AG09319 (cell line): ENCODE measurements around the gene RMND5B.

Experiments
- DNase-seq: peaks from one replicate; pipeline ENCODE4 v3.0.0-alpha.2; 2010; ENCODE audit warnings: low read depth; ENCODE audit errors: extremely low read depth
- TF ChIP-seq, protein P1 (sequence below): IDR thresholded peaks from 2 replicates; pipeline ENCODE4 v1.5.1; 2011; ENCODE audit warnings: low read depth, mild to moderate bottlenecking, inconsistent platforms, low read length, moderate library complexity

The RMND5B gene

DNA sequence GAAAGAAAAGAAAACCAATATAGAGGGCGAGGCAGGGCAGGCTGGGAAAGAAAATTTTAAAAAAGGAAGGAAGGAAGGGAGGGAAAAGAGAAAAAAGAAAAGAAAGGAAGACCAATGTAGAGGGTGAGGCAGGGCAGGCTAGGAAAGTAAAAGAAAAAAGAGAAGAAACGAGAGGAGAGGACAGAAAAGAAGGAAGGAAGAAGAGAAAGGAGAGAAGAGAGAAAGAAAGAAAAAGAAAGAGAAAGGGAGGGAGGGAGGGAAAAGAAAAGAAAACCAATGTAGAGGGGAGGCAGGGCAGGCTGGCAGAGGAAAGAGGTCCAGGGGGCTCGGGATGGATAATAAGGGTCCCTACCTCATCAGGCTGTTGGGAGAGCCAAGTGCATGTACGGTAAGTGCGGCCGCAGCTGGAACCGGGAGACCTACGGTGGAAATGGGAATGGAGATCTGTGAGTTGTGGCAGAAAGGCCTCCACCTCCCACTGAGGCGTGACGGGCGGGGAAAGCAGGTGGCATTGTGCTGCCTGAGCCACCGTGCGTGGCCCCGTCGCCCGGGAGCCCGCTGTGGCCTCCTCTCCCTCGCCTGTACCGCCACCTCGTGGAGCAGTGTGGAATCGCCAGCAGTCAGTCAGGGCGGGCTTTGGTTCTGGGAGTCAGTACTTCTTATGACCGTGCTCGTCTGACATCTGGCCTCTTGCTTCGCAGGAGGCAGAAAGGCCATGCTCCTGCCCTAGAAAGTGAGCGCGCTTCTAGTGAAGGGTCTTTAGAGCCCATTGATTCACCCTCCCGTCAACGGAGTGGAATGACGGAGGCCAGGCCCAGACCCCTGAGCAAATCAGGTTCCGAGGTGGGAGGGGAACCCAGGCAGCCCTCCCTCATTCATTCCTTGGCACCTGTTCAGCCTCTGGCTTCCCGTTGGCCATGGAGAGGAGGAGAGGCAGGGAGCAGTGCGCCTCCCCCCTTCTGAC, 33.2 kb downstream of the RMND5B start:
- TF ChIP-seq, protein P1, sequence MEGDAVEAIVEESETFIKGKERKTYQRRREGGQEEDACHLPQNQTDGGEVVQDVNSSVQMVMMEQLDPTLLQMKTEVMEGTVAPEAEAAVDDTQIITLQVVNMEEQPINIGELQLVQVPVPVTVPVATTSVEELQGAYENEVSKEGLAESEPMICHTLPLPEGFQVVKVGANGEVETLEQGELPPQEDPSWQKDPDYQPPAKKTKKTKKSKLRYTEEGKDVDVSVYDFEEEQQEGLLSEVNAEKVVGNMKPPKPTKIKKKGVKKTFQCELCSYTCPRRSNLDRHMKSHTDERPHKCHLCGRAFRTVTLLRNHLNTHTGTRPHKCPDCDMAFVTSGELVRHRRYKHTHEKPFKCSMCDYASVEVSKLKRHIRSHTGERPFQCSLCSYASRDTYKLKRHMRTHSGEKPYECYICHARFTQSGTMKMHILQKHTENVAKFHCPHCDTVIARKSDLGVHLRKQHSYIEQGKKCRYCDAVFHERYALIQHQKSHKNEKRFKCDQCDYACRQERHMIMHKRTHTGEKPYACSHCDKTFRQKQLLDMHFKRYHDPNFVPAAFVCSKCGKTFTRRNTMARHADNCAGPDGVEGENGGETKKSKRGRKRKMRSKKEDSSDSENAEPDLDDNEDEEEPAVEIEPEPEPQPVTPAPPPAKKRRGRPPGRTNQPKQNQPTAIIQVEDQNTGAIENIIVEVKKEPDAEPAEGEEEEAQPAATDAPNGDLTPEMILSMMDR = peak; percentile 99
- no peak for DNase-seq

DNA sequence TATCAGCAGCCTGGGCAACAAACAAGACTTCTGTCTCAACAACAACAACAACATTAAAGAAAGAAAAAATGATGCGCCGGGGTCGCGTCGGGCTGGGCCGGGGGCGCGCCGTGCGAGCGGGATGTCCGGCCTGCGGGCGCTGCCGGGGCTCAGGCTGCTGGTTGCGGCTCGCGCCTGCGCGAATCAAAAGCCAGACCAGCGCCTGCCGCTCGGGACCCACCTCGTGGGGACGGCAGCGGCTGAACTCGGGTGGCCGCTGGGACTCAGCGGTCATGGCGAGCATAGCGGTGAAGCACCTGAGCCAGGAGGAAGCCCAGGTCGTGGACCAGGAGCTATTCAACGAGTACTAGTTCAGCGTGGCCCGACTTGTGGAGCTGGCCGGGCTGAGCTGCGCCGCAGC, 34.8 kb downstream of the RMND5B start:
- DNase-seq = no peak
- TF ChIP-seq, protein P1 = no peak

DNA sequence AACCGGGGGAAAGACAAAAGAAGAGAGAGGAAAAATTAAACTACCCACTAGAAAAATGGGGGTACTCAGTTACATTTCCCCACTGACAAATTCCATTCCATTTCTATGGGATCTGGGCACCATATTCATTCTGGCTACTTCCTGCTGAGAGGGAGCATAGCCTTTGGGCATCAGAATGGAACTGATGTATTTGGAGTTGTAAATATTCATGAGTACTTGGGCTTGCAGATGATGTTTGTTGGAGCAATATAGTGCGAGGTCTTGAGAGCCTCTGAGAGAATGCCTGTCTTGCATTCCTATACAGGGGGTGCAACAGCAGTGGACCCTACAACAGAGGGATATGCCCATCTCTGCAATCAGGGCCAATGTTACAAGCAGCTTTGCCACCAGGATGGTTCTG, 39.6 kb downstream of the RMND5B start:
- no peak for DNase-seq
- TF ChIP-seq, protein P1 = no peak

DNA sequence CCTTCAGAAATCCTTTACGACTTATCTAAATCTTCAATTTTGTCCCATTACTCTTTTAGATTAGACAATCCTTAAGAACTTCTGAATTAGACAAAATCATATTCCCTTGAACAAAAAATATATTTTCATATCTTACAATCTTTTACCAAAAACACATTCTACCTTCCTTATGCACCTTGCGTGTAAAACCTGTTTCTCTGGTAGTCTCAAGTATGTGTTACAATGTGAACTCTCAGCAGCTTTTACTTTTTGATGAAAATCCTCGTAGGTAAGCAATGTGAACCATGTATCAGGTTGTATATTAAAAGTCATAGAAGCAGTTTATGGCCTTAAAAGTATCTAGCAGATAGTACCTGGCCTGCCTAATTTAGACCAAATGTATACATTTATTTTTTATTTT, 43.6 kb downstream of the RMND5B start:
- TF ChIP-seq, protein P1 = no peak
- DNase-seq = no peak

DNA sequence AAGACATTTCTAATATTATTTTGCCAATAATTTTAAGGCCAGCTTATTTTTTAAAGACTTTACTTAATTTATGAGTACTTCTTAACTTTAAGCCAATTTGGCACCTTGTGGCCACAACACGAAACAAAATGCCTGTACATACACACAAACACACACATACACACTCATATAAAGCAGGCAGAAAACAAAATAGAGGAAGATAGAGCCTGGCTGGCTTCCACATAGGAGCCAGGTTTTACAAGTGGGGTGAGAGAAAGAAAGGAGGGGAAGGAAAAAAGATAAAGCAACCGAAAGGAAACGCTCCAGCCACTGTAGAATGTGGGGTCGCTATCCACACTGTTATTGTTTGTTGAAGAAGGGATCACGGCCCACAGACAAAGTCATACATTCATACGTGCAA, 46.0 kb downstream of the RMND5B start:
- DNase-seq = no peak
- TF ChIP-seq, protein P1 = no peak

DNA sequence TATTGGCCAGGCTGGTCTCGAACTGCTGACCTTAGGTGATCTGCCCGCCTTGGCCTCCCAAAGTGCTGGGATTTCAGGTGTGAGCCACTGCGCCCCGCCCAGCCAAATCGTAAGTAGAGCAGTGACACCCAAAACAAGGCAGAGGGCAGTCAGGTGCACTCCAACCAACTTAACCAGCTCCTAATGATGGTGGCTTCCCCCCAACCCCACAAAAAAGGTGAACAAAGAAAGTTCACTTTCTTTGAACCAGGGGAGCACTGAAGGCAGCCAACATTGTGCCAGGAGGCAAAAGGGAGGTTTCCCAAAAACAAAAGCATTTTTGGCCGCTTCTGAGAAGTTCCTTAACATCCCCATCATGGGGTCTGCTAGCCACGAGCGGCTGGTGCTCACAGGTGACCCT, 46.8 kb downstream of the RMND5B start:
- DNase-seq = no peak
- TF ChIP-seq, protein P1 = no peak

DNA sequence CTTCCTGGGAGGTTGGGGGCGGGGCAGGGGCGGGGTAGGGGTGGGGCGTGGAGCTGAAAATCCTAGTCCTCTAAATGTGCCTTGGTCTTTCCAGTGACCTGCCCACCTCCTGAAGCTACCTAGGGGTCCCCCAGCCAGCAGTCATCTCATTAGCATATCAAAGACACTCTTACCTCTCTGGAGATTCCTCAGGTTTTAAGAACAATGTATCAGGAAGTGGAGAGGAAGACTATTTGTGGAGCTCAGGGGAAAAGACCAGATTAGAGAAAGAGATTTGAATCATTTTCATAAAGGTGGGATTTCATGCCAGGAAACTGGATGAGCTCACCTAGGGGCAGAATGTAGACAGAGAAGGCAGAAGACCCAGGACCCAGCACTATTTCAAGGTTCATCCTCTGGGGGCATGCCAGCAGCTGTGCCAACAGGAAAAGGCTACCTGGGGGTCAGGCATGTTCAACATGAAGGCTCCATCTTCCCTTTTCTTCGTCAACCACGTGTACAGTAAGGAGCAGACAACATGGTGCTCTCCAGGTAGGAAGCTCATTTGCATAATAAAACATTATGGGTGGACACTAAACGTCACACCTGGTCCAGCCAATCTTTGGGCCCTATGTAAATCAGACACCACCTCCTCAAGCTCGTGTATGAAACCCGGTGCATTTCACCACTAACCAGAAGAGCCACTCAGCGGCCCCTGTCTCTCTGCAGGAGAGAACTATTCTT, 49.5 kb downstream of the RMND5B start:
- TF ChIP-seq, protein P1 = no peak
- no peak for DNase-seq
